ENCODE results near the gene HSPA1A.
"Not testable (repeated sequence)": the region's sequence is repeated elsewhere in the genome, so short reads cannot be mapped to it uniquely, and the experiment has no call there.

HSPA1A gene

DNA sequence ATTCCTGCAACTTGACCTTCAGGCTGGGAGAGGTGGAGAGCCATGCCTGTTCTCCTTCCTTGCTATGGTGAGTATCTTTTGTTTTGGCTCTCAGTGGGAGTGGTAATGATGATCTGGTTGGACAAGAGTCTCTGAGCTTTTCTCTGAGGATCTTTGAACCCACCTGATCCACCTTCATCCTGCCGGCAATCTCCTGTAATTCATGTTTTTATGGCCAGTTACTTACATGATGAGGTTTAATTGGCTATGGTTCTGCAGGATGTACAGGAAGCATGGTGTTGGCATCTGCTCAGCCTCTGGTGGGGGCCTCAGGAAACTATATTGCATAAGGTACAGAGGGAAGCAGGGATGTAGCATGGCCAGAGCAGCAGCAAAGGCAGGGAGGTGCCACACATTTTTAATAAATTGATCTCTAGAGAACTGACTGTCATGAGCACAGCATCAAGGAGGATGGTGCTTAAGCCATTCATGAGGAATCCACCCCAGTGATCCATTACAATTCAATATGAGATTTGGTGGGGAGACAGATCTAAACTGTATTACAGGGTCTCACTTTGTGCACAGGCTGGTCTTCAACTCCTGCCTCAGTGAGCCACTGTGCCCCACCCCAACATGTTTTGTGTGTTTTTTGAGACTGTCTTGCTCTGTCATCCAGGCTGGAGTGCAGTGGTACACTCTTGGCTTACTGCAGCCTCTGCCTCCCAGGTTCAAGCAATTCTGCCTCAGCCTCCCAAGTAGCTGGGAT is 22.2 kb downstream of the HSPA1A start:
- no peak overlapping the region for H3K27ac ChIP-seq (ENCODE audit: low read length)
- H3K4me3 ChIP-seq (ENCODE audit: low read length), result peak overlapping the region; percentile 98; the same call in 1 of the 2 replicates
- no peaks in the 10 kb centered on the region for H3K4me1 ChIP-seq (ENCODE audit: control insufficient read depth, insufficient read depth, low read length)
- no CpG with 5 or more reads among the region's 1 CpG for WGBS (ENCODE audit: insufficient coverage, insufficient read length)
- H3K9me3 ChIP-seq (ENCODE audit: control insufficient read depth, insufficient read depth, low read length), result no peaks in the 10 kb centered on the region
- no peak for DNase-seq (ENCODE audit: low read depth, low spot score)
- H3K27me3 ChIP-seq (ENCODE audit: control insufficient read depth, insufficient read depth, low read length), result no peaks in the 10 kb centered on the region
- H3K36me3 ChIP-seq (ENCODE audit: control insufficient read depth, insufficient read depth, low read length), result peaks cover 29% of the 10 kb centered on the region; the same call in 1 of the 2 replicates

DNA sequence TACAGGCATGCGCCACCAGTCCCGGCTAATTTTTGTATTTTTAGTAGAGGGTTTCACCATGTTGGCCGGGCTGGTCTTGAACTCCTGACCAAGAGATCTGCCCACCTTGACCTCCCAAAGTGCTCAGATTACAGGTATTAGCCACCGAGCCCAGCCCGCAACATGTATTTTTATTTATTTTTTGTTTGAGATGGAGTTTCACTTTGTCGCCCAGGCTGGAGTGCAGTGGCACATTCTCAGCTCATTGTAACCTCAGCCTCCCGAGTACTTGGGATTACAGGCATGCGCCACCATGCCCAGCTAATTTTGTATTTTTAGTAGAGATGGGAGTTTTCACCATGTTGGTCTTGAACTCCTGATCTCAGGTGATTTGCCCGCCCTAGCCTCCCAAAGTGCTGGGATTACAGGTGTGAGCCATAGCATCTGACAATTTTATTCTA is 22.8 kb downstream of the HSPA1A start:
- H3K27ac ChIP-seq (ENCODE audit: low read length); H3K4me3 ChIP-seq (ENCODE audit: low read length); H3K27me3 ChIP-seq (ENCODE audit: control insufficient read depth, insufficient read depth, low read length); H3K4me1 ChIP-seq (ENCODE audit: control insufficient read depth, insufficient read depth, low read length); H3K9me3 ChIP-seq (ENCODE audit: control insufficient read depth, insufficient read depth, low read length); DNase-seq (ENCODE audit: low read depth, low spot score): not testable (repeated sequence)
- no CpG with 5 or more reads among the region's 9 CpGs for WGBS (ENCODE audit: insufficient coverage, insufficient read length)
- H3K36me3 ChIP-seq (ENCODE audit: control insufficient read depth, insufficient read depth, low read length), result peaks cover 29% of the 10 kb centered on the region; the same call in 1 of the 2 replicates

DNA sequence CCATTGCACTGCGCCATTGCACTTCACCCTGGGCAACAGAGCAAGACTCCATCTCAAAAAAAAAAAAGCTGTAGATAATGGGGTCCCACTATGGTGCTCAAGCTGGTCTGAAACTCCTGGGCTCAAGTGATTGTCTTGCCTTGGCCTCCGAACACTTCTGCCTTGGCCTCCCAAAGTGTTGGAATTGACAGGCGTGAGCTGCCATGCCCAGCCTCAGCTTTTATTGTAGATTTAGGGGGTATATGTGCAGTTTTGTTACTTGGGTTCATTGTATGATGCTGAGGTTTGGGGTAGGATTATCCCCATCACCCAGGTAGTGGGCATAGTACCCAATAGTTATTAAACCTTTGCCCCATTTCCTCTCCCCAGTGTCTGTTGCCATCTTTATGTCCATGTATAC is 23.6 kb downstream of the HSPA1A start:
- peaks cover 29% of the 10 kb centered on the region; the same call in 1 of the 2 replicates for H3K36me3 ChIP-seq (ENCODE audit: control insufficient read depth, insufficient read depth, low read length)
- no CpG with 5 or more reads among the region's 3 CpGs for WGBS (ENCODE audit: insufficient coverage, insufficient read length)
- no peak for DNase-seq (ENCODE audit: low read depth, low spot score)
- no peaks in the 10 kb centered on the region for H3K27me3 ChIP-seq (ENCODE audit: control insufficient read depth, insufficient read depth, low read length)
- H3K9me3 ChIP-seq (ENCODE audit: control insufficient read depth, insufficient read depth, low read length), result no peaks in the 10 kb centered on the region
- H3K4me3 ChIP-seq (ENCODE audit: low read length), result no peak overlapping the region
- H3K27ac ChIP-seq (ENCODE audit: low read length), result no peak overlapping the region
- H3K4me1 ChIP-seq (ENCODE audit: control insufficient read depth, insufficient read depth, low read length), result no peaks in the 10 kb centered on the region

DNA sequence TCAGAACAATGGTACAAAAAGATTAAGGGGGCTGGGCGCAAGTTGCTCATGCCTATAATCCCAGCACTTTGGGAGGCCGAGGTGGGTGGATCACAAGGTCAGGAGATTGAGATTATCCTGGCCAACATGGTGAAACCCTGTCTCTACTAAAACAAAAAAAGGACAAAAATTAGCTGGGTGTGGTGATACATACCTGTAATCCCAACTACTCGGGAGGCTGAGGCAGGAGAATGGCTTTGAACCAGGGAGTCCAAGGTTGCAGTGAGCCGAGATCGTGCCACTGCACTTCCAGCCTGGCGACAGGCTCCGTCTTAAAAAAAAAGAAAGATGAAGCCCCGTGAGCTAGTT is 24.4 kb downstream of the HSPA1A start:
- not testable (repeated sequence) for DNase-seq (ENCODE audit: low read depth, low spot score); H3K4me1 ChIP-seq (ENCODE audit: control insufficient read depth, insufficient read depth, low read length); H3K4me3 ChIP-seq (ENCODE audit: low read length); H3K27ac ChIP-seq (ENCODE audit: low read length); H3K9me3 ChIP-seq (ENCODE audit: control insufficient read depth, insufficient read depth, low read length); H3K27me3 ChIP-seq (ENCODE audit: control insufficient read depth, insufficient read depth, low read length)
- no CpG with 5 or more reads among the region's 8 CpGs for WGBS (ENCODE audit: insufficient coverage, insufficient read length)
- H3K36me3 ChIP-seq (ENCODE audit: control insufficient read depth, insufficient read depth, low read length), result peaks cover 29% of the 10 kb centered on the region; the same call in 1 of the 2 replicates

DNA sequence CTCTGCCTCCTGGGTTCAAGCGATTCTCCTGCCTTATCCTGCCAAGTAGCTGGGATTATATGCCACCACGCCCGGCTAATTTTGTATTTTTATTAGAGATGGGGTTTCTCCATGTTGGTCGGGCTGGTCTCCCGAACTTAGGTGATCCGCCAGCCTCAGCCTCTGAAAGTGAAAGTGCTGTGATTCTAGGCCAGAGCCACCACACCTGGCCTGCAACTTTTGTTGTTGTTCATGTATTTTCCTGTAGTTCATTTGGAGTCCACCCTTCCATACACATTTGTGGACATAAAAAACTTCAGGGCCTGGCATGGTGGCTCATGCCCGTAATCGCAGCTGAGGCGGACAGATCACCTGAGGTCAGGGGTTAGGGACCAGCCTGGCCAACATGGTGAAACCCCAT is 26.7 kb downstream of the HSPA1A start:
- Histone ChIP-seq H3K27ac (ENCODE audit: low read length) (no peak overlapping the region), H3K36me3 (ENCODE audit: control insufficient read depth, insufficient read depth, low read length) (peaks cover 23% of the 10 kb centered on the region; the same call in 1 of the 2 replicates), H3K4me1 (ENCODE audit: control insufficient read depth, insufficient read depth, low read length) (no peaks in the 10 kb centered on the region), H3K4me3 (ENCODE audit: low read length) (no peak overlapping the region), H3K27me3 (ENCODE audit: control insufficient read depth, insufficient read depth, low read length) (no peaks in the 10 kb centered on the region), H3K9me3 (ENCODE audit: control insufficient read depth, insufficient read depth, low read length) (no peaks in the 10 kb centered on the region)
- WGBS (ENCODE audit: insufficient coverage, insufficient read length), result no CpG with 5 or more reads among the region's 9 CpGs
- no peak for DNase-seq (ENCODE audit: low read depth, low spot score)

DNA sequence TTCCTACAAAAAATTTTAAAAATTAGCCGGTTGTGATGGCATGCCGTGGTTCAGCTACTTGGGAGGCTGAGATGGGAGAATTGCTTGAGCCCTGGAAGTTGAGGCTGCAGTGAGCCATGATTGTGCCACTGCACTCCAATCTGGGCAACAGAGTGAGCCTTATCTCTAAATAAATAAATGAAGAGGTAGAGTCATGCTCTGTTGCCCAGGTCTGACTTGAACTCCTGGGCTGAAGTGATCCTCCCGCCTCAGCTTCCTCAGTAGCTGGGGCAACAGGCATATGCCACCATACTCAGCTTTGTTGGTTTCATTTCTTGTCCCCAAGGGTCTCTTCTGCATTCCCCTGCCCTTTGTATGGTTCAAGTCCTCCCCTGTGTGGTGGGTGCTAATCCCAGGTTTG is 29.2 kb downstream of the HSPA1A start:
- H3K27ac ChIP-seq (ENCODE audit: low read length), result no peak overlapping the region

DNA sequence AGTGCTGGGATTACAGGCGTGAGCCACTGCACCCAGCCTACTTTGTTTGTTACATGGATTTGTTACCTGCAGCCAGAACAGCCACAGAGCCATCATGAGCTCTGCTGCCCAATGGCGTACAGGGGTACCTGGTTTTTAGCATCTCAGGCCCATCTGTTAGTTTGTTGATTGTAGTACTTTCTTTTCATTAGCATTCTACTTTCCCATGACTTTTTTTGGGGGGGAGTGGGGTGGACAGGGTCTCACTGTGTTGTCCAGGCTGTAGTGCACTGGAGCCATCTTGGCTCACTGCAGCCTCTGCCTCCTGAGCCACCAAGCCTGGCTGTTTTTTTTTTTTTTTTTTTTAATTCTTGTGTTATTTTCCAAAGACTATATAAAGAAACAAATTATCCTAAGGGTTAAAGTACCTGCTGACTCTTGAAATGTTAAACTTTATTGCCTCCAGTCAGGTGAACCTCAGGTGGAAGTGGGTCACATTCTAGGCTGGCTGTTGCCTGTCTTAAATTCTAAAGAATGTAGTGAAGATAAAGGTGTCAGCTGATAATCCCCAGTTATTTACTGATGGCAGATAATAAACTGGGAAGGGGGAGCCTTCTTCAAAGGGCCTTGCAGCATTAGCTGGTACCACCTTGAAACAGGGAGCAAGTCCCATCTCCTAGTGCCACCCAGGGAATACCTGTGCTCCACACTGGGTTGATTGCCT is 32.1 kb downstream of the HSPA1A start:
- Histone ChIP-seq H3K27me3 (ENCODE audit: control insufficient read depth, insufficient read depth, low read length) (no peaks in the 10 kb centered on the region), H3K36me3 (ENCODE audit: control insufficient read depth, insufficient read depth, low read length) (no peaks in the 10 kb centered on the region), H3K4me3 (ENCODE audit: low read length) (no peak overlapping the region), H3K9me3 (ENCODE audit: control insufficient read depth, insufficient read depth, low read length) (no peaks in the 10 kb centered on the region), H3K4me1 (ENCODE audit: control insufficient read depth, insufficient read depth, low read length) (no peaks in the 10 kb centered on the region), H3K27ac (ENCODE audit: low read length) (no peak overlapping the region)
- DNase-seq (ENCODE audit: low read depth, low spot score), result no peak
- no CpG with 5 or more reads among the region's 2 CpGs for WGBS (ENCODE audit: insufficient coverage, insufficient read length)

More for the DNA sequence above, 29.2 kb downstream of the HSPA1A start:
- no CpG with 5 or more reads among the region's 3 CpGs for WGBS (ENCODE audit: insufficient coverage, insufficient read length)
- no peaks in the 10 kb centered on the region for H3K4me1 ChIP-seq (ENCODE audit: control insufficient read depth, insufficient read depth, low read length)
- no peak for DNase-seq (ENCODE audit: low read depth, low spot score)
- H3K9me3 ChIP-seq (ENCODE audit: control insufficient read depth, insufficient read depth, low read length), result no peaks in the 10 kb centered on the region
- H3K27me3 ChIP-seq (ENCODE audit: control insufficient read depth, insufficient read depth, low read length), result no peaks in the 10 kb centered on the region
- peaks cover 5% of the 10 kb centered on the region; the same call in 1 of the 2 replicates for H3K36me3 ChIP-seq (ENCODE audit: control insufficient read depth, insufficient read depth, low read length)
- no peak overlapping the region for H3K4me3 ChIP-seq (ENCODE audit: low read length)

DNA sequence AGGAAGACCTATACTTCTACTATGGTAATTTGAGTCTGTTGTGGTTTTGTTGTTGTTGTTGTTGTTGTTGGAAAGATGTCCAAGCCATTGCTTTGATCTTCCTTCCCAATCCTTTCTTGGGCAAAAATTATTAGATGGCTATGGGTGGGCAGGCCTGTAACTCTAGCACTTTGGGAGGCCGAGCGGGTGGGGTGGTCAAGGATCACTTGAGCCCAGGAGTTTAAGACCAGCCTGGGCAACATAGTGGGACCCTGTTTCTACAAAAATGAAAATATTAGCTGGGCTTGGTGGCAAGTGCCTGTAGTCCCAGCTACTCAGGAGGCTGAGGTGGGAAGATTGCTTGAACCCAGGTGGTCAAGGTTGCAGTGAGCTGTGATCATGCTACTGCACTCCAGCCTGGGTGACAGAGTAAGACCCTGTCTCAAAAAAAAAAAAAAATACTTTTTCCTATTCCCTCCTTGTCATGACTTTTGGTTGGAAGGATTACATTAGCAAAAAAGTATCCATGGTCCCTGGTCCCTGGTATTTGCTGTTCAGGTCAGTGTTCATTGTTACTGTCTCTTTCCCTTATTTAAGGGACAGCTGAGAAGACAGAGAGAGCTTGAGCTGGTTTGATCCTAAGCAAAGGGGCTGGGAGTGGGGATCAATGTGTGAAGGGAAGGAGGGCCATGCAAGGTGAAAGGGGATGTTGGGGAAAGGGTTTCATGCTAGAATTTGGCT is 35.6 kb downstream of the HSPA1A start:
- Histone ChIP-seq H3K36me3 (ENCODE audit: control insufficient read depth, insufficient read depth, low read length) (no peaks in the 10 kb centered on the region), H3K4me3 (ENCODE audit: low read length) (no peak overlapping the region), H3K4me1 (ENCODE audit: control insufficient read depth, insufficient read depth, low read length) (no peaks in the 10 kb centered on the region), H3K27me3 (ENCODE audit: control insufficient read depth, insufficient read depth, low read length) (no peaks in the 10 kb centered on the region), H3K27ac (ENCODE audit: low read length) (no peak overlapping the region), H3K9me3 (ENCODE audit: control insufficient read depth, insufficient read depth, low read length) (no peaks in the 10 kb centered on the region; the same call in 1 of the 2 replicates)
- WGBS (ENCODE audit: insufficient coverage, insufficient read length), result no CpG with 5 or more reads among the region's 2 CpGs
- DNase-seq (ENCODE audit: low read depth, low spot score), result no peak

DNA sequence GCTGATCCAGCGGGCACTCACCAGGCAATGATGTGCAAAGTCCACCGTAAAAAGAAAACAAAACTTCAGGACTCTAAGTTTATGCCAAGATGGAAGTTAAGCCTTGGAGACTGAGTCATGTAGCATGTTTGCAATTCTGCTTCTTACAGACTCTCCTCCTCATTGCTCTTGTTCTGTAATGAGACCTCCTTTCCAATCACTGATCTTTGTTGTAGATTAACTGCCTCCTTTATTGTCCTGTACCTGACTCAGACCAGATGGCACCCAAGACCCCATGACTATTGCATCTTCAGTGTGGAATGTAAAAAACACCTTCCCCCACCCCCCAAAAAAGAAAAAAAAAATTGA is 36.1 kb downstream of the HSPA1A start:
- WGBS (ENCODE audit: insufficient coverage, insufficient read length), result no CpG with 5 or more reads among the region's 2 CpGs

DNA sequence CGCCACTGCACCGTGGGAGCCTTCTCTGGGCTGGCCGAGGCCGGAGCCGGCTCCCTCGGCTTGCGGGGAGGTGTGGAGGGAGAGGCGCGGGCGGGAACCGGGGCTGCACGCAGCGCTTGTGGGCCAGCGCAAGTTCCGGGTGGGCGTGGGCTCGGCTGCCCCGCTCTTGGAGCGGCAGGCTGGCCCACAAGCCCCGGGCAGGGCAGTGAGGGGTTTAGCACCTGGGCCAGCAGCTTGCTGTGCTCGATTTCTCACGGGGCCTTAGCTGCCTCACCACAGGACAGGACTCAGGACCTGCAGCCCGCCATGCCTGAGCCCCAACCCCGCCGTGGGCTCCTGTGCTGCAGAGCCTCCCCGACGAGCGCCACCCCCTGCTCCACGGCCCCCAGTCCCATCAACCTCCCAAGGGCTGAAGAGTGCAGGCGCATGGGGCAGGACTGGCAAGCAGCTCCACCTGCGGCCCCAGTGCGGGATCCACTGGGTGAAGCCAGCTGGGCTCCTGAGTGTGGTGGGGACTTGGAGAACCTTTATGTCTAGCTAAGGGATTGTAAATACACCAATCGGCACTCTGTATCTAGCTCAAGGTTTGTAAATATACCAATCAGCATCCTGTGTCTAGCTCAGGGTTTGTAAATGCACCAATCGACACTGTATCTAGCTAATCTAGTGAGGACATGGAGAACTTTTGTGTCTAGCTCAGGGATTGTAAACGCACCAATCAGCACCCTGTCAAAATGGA is 36.8 kb downstream of the HSPA1A start:
- not testable (repeated sequence) for DNase-seq (ENCODE audit: low read depth, low spot score)

More for the DNA sequence above, 36.1 kb downstream of the HSPA1A start:
- no peak for DNase-seq (ENCODE audit: low read depth, low spot score)
- Histone ChIP-seq H3K36me3 (ENCODE audit: control insufficient read depth, insufficient read depth, low read length) (no peaks in the 10 kb centered on the region), H3K4me1 (ENCODE audit: control insufficient read depth, insufficient read depth, low read length) (no peaks in the 10 kb centered on the region), H3K27me3 (ENCODE audit: control insufficient read depth, insufficient read depth, low read length) (no peaks in the 10 kb centered on the region), H3K27ac (ENCODE audit: low read length) (no peak overlapping the region), H3K4me3 (ENCODE audit: low read length) (no peak overlapping the region), H3K9me3 (ENCODE audit: control insufficient read depth, insufficient read depth, low read length) (no peaks in the 10 kb centered on the region; the same call in 1 of the 2 replicates)

More for the DNA sequence above, 36.8 kb downstream of the HSPA1A start:
- H3K9me3 ChIP-seq (ENCODE audit: control insufficient read depth, insufficient read depth, low read length); H3K4me1 ChIP-seq (ENCODE audit: control insufficient read depth, insufficient read depth, low read length); H3K27ac ChIP-seq (ENCODE audit: low read length); H3K27me3 ChIP-seq (ENCODE audit: control insufficient read depth, insufficient read depth, low read length); H3K36me3 ChIP-seq (ENCODE audit: control insufficient read depth, insufficient read depth, low read length); H3K4me3 ChIP-seq (ENCODE audit: low read length): not testable (repeated sequence)
- no CpG with 5 or more reads among the region's 35 CpGs for WGBS (ENCODE audit: insufficient coverage, insufficient read length)

Measured in iPS DF 6.9 (cell line).